IPS-15b (cell line): ENCODE results near the gene KIF19.
"Not testable (repeated sequence)": the region's sequence is repeated elsewhere in the genome, so short reads cannot be mapped to it uniquely, and the experiment has no call there.

Experiments used
- H3K27me3 ChIP-seq: one replicate; pipeline ENCODE4 v1.6.1; 2013; ENCODE audit warnings: low read length; ENCODE audit not compliant: control insufficient read depth, insufficient read depth
- H3K36me3 ChIP-seq: one replicate; pipeline ENCODE4 v1.6.1; 2013; ENCODE audit warnings: low read length; ENCODE audit not compliant: control insufficient read depth, insufficient read depth
- H3K4me1 ChIP-seq: one replicate; pipeline ENCODE4 v1.6.1; 2013; ENCODE audit warnings: mild to moderate bottlenecking, low read length; ENCODE audit not compliant: control insufficient read depth, insufficient read depth
- H3K4me3 ChIP-seq: one replicate; pipeline ENCODE4 v1.5.1; 2013; ENCODE audit warnings: low read depth, low read length
- H3K9ac ChIP-seq: one replicate; pipeline ENCODE4 v1.6.1; 2013; ENCODE audit warnings: low read depth, mild to moderate bottlenecking, low read length
- H3K9me3 ChIP-seq: one replicate; pipeline ENCODE4 v1.6.1; 2013; ENCODE audit warnings: mild to moderate bottlenecking, low read length; ENCODE audit not compliant: control insufficient read depth, insufficient read depth

KIF19 gene, protein sequence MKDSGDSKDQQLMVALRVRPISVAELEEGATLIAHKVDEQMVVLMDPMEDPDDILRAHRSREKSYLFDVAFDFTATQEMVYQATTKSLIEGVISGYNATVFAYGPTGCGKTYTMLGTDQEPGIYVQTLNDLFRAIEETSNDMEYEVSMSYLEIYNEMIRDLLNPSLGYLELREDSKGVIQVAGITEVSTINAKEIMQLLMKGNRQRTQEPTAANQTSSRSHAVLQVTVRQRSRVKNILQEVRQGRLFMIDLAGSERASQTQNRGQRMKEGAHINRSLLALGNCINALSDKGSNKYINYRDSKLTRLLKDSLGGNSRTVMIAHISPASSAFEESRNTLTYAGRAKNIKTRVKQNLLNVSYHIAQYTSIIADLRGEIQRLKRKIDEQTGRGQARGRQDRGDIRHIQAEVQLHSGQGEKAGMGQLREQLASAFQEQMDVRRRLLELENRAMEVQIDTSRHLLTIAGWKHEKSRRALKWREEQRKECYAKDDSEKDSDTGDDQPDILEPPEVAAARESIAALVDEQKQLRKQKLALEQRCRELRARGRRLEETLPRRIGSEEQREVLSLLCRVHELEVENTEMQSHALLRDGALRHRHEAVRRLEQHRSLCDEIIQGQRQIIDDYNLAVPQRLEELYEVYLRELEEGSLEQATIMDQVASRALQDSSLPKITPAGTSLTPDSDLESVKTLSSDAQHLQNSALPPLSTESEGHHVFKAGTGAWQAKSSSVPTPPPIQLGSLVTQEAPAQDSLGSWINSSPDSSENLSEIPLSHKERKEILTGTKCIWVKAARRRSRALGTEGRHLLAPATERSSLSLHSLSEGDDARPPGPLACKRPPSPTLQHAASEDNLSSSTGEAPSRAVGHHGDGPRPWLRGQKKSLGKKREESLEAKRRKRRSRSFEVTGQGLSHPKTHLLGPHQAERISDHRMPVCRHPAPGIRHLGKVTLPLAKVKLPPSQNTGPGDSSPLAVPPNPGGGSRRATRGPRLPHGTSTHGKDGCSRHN

DNA sequence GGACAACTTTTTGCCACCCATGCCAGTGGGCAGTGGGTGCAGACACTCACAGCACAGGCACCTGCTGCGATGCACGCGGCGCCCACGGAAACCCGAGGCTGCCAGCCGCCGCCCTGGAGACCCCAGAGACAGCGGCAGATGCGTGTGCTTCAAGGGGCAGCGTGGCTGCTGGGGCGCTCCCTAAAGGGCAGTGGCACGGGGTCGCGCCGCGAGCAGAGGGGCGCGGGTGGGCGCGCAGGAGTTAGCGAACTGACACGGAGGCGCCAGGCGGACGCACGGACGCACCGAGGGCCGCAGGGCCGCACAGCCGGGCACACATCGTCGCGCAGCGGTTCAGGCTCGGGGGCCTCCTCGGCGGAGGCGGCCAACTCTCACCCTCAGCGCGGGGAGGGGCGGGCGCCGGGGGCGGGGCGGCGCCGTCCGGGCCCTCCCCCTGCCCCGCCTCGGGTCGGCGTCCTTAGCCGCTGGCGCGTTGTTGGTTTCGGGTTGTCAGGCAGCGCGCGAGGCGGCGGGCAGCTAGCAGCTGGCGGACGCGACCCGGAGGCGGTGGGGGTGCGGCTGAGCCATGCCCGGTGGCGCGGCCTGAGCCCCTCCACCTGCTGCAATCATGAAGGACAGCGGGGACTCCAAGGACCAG, at the start of gene KIF19:
Gene KIF19, plus strand, starts transcription at position 484 of the 637 bp plus-strand sequence. Its CDS starts 124 bp downstream, at position 608.
- Histone ChIP-seq H3K27me3 (peaks cover 24% of the 10 kb centered on the region), H3K9me3 (no peaks in the 10 kb centered on the region), H3K4me1 (peaks cover 6% of the 10 kb centered on the region), H3K9ac (no peak within 1 kb of the TSS), H3K4me3 (peak within 1 kb of the TSS; percentile 61), H3K36me3 (no peaks in the 10 kb centered on the region)

DNA sequence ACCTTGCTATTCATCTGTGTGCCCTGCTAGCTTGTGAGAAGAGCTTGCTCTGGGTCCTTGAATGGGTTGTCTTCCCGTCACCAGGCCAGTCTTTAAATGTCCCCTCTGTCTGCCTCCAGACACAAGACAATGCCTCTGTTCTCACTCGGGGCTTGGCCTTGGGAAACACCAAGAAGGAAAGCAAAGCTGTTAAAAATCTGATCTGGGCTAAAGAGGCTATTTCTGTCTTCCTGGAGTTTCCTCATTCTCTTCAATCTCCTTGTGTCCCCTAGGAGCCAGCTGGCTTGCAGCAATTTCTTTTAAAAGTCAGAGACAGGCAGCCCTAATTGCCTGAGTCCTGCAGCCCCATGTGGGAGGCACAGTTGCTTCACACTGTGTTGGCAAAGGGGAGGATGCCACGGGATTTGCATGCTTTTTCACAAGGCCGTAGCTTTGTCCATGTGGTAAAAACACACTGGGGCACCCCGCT, 49.5 kb upstream of the KIF19 start:
- peaks cover 12% of the 10 kb centered on the region for H3K27me3 ChIP-seq
- no peak overlapping the region for H3K4me3 ChIP-seq
- H3K9me3 ChIP-seq, result no peaks in the 10 kb centered on the region
- H3K4me1 ChIP-seq, result peaks cover 4% of the 10 kb centered on the region
- no peaks in the 10 kb centered on the region for H3K36me3 ChIP-seq
- no peak overlapping the region for H3K9ac ChIP-seq

DNA sequence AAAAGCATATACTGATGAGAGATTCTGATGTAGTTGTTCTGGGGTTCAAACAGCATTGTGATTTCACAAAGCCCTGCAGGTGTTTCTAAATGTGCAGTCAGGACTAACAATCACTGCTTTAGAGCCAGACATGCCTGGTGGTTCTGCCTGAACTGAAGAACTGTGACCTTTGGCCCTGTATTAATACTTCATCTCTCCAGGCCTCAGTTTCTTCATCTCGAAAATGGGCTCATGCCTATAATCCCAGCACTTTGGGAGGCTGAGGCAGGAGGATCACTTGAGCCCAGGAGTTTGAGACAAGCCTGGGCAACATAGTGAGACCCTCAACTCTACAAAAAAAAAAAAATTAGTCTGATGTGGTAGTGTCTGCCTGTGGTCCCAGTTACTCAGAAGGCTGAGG, 48.1 kb upstream of the KIF19 start:
- Histone ChIP-seq H3K9me3 (no peaks in the 10 kb centered on the region), H3K36me3 (no peaks in the 10 kb centered on the region), H3K27me3 (peaks cover 12% of the 10 kb centered on the region), H3K9ac (no peak overlapping the region), H3K4me3 (no peak overlapping the region), H3K4me1 (no peaks in the 10 kb centered on the region)

DNA sequence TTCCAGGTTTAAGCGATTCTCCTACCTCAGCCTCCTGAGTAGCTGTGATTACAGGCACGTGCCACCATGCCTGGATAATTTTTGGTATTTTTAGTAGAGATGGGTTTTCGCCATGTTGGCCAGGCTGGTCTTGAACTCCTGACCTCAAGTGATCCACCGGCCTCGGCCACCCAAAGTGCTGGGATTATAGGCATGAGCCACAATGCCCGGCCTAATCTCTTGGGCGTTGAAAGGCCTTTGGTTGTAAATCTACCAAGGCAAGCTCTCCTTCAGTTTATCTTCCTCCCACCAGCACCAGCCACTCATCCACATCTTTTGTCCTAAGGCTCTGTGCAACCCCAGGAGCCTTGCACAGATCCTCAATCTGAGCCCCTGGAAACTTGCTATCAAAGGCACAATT, 46.4 kb upstream of the KIF19 start:
- H3K9ac ChIP-seq, H3K36me3 ChIP-seq, H3K4me1 ChIP-seq, H3K4me3 ChIP-seq, H3K27me3 ChIP-seq, H3K9me3 ChIP-seq: not testable (repeated sequence)

DNA sequence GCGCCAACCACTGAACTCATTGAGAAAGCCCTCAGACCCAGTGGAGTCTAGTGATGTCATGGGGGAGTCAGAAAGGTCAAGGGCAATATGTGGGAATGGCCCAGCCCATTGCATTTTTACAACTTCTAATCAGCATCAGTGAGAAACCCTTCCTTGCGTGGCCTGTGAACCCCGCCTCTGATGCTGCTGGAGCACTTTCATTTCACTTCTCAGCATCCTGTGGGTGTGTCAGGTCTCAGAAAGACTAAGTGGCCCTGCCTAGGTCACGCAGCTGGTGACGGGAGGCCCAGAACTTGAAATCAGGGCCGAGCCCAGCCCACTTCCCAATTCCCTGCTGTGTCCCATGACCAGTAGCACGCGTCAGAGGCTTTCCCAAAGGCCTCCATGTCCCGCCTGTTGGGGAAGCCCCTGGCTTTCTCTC, 45.9 kb upstream of the KIF19 start:
- Histone ChIP-seq H3K9ac (no peak overlapping the region), H3K9me3 (no peaks in the 10 kb centered on the region), H3K4me1 (no peaks in the 10 kb centered on the region), H3K36me3 (no peaks in the 10 kb centered on the region), H3K27me3 (peaks cover 2% of the 10 kb centered on the region), H3K4me3 (no peak overlapping the region)

DNA sequence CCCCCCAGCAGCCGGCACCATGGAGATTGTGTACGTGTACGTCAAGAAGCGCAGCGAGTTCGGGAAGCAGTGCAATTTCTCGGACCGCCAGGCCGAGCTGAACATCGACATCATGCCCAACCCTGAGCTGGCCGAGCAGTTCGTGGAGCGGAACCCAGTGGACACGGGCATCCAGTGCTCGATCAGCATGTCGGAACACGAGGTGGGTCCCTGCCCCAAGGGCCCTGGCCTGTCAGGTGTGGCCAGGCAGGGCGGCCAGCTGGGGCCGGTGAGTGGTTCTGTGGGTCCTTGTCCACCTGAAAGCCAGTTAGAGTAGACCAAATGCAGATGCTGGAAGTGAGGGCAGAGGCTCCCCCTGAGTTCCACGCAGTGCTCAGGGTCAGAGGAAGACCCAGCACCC, 44.2 kb upstream of the KIF19 start:
- H3K4me1 ChIP-seq, result no peaks in the 10 kb centered on the region
- H3K4me3 ChIP-seq, result no peak overlapping the region
- no peak overlapping the region for H3K9ac ChIP-seq
- H3K36me3 ChIP-seq, result no peaks in the 10 kb centered on the region
- H3K9me3 ChIP-seq, result no peaks in the 10 kb centered on the region
- no peaks in the 10 kb centered on the region for H3K27me3 ChIP-seq

DNA sequence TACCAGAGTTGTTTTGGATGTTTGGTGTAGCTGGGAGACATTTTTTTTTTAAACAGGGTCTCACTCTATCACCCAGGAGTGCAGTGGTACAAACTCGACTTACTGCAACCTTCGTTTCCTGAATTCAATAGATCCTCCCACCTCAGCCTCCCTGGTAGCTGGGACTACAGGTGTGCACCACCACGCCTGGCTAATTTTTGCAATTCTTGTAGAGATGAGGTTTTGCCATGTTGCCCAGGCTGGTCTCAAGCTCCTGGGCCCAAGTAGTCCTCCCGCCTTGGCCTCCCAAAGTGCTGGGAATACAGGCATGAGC, 43.8 kb upstream of the KIF19 start:
- H3K4me1 ChIP-seq, H3K36me3 ChIP-seq, H3K27me3 ChIP-seq, H3K9me3 ChIP-seq, H3K9ac ChIP-seq, H3K4me3 ChIP-seq: not testable (repeated sequence)

DNA sequence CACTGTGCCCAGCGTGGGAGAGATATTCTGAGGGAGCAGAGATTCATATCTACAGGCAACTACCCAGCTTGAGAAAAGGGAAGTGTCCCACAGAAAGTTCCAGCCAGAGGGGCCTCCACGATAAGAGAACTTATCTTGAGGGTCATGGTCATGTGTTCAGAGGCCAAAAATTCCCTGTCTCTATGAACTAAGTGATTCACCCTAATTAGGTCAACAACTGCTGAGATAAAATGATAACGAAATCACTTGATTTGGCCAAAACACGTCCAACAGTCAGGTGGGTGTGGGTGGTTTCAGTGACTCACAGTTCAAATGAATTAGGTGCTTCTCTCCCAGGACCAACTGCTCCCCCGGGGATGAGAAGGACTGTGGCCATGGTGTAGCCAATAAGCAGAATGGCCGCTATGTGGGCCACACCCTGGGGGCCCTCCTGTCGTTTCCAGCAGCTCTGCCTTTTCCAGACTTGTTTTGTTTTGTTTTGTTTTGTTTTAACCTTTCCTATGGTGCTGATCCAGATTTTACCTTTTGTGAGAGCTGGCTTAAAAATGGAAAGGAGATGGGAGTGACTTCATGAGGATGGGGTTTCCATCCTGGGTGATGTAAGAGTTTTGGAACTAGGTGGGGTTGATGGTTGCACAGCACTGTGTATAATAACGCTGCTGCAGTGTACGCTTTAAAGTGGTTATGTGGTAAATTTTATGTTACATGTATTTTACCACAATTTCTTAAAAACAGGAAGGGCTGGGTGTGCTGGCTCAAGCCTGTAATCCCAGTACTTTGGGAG, 43.2 kb upstream of the KIF19 start:
- Histone ChIP-seq H3K36me3 (no peaks in the 10 kb centered on the region), H3K4me3 (no peak overlapping the region), H3K4me1 (no peaks in the 10 kb centered on the region), H3K27me3 (no peaks in the 10 kb centered on the region), H3K9me3 (no peaks in the 10 kb centered on the region), H3K9ac (no peak overlapping the region)

DNA sequence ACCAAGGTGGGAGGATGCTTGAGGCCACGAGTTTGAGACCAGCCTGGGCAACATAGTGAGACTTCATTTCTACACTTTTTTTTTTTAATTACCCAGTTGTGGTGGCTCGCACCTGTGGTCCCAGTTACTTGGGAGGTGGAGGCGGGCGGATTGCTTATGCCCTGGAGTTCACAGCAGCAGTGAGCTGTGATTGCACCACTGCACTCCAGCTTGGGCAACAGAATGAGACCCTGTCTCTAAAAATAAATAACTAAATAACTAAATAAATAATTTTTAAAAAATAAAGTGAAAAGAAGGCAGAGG, 42.7 kb upstream of the KIF19 start:
- Histone ChIP-seq H3K27me3 (no peaks in the 10 kb centered on the region), H3K36me3 (no peaks in the 10 kb centered on the region), H3K4me3 (no peak overlapping the region), H3K4me1 (no peaks in the 10 kb centered on the region), H3K9me3 (no peaks in the 10 kb centered on the region), H3K9ac (no peak overlapping the region)

DNA sequence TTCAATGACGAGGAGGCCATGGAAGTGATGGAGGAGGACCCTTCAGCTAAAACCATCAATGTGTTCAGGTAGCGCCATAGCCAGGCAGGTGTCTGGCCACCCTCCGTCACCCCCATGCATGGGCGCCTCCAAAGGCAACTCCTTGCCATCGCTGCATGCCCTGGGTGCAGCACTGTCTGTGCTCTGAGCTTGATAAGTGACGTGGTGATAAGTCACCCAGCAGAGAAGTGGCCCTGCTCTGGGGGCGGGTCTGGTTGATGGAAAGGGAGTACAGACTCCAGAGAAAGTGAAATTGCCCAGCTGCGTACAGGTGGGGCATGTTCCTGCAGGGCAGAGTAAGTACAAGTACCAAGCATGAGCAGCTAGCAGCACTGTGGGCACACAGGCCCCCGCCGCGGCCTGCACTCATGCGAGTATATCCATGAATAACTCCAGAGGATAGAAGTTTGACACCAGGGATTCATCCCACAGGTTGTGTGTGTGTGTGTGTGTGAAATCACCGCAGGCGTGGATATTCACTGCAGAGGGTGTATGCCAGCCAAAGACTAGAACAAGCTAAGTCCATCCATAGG, 38.9 kb upstream of the KIF19 start:
- Histone ChIP-seq H3K9me3 (no peaks in the 10 kb centered on the region), H3K36me3 (no peaks in the 10 kb centered on the region), H3K9ac (no peak overlapping the region), H3K4me1 (no peaks in the 10 kb centered on the region), H3K4me3 (no peak overlapping the region), H3K27me3 (no peaks in the 10 kb centered on the region)

DNA sequence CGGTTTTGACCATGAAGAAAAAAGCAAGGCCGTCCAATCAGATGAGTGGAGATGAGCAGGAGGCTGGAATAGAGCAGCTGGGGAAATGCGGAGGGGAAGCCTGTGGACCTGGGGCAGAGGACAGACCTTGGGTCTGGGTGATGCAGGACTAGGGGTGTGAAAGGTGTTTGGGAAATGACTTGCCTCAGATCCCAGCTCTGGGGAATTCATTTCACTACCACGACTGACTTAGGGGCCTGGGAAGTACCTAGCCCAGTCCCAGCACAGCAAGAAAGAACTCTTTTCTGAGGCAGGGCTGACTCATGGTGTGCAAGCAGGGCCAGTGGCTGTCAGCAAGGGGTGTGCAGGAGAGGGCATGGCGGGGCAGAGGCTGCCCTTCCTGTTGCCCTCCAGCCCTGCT, 37.2 kb upstream of the KIF19 start:
- Histone ChIP-seq H3K9ac (no peak overlapping the region), H3K4me3 (no peak overlapping the region), H3K36me3 (no peaks in the 10 kb centered on the region), H3K9me3 (no peaks in the 10 kb centered on the region), H3K4me1 (no peaks in the 10 kb centered on the region), H3K27me3 (no peaks in the 10 kb centered on the region)
